Activated T-helper 1 cell treated with anti-CD3 and anti-CD28 coated beads, Interleukin-12 subunit alpha, Interleukin-12 subunit beta, Interleukin-2, Interleukin-4 antibody, amounts not matched to agents 30 ng/mL and 10 ng/mL and 1 ng/mL, durations not matched to agents 14 hours and 24 hours and 36 hours (primary cell): Measurements from ENCODE around the gene EXOC2. TPM values are rescaled to one million over a fixed set of nuclear protein-coding genes. Genes with fewer than 3 reads are reported as not detected.
"Not testable (repeated sequence)": the region's sequence is repeated elsewhere in the genome, so short reads cannot be mapped to it uniquely, and the experiment has no call there.

Experiments
- DNase-seq: peaks from one replicate; pipeline ENCODE4 v3.0.0; 2021; ENCODE audit warnings: low spot score
- H3K27ac Mint-ChIP-seq: one replicate; pipeline ENCODE4 v1.8.0; 2021; ENCODE audit warnings: mild to moderate bottlenecking, mixed read lengths
- H3K27me3 Mint-ChIP-seq: one replicate; pipeline ENCODE4 v1.8.0; 2022; ENCODE audit warnings: mild to moderate bottlenecking, moderate library complexity, mixed read lengths; ENCODE audit not compliant: insufficient read depth
- H3K36me3 Mint-ChIP-seq: one replicate; pipeline ENCODE4 v1.8.0; 2021; ENCODE audit warnings: low read depth, mixed read lengths
- H3K4me1 Mint-ChIP-seq: one replicate; pipeline ENCODE4 v1.8.0; 2021; ENCODE audit warnings: low read depth, mixed read lengths
- H3K4me3 Mint-ChIP-seq: one replicate; pipeline ENCODE4 v1.8.0; 2021; ENCODE audit warnings: mild to moderate bottlenecking, moderate library complexity, mixed read lengths
- H3K9me3 Mint-ChIP-seq: one replicate; pipeline ENCODE4 v1.8.0; 2021; ENCODE audit warnings: mixed read lengths
- intact Hi-C: fragments of 100-400 bp; cut with micrococcal nuclease; formaldehyde crosslinking; loops from one replicate; pipeline ENCODE4 v1.15.1; 2024
- total RNA-seq: library from RNA; stranded (reverse); gene quantifications from 2 replicates; pipeline ENCODE4 v1.2.3, GENCODE V29; 2022

EXOC2 gene
- total RNA-seq, 1 donor from 2014 or later = 44.5 TPM

- Mint-ChIP-seq H3K27me3 (peaks cover 9% of the 10 kb centered on the region), H3K4me1 (peaks cover 21% of the 10 kb centered on the region), H3K36me3 (peaks cover 3% of the 10 kb centered on the region), H3K9me3 (no peaks in the 10 kb centered on the region), H3K4me3 (no peak overlapping the region), H3K27ac (no peak overlapping the region)
- intact Hi-C loops = no loop called here
- no peak for DNase-seq
Observed at GRCh38 chr6:705047-705446, 12.1 kb upstream of the EXOC2 start.

DNA sequence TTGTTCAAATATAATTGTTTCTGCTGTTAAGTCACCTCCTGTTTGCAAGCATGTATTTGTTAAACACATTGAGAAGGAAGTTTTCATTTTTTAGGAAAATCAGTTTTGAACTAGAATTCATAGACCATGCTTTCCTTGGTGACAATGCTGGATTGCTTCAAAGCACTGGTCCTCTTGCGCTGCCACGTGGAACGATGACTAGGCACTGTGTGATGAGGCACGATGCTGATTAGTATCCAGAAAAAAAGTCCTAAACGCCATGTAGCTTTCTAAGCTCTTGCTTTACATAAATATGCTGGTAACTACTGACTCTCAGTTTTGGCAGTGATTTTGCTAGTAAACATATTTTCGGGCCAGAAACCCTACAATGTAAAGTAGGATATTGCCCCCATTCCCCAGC is 11.1 kb upstream of the EXOC2 start:
- peaks cover 3% of the 10 kb centered on the region for H3K36me3 Mint-ChIP-seq
- peaks cover 13% of the 10 kb centered on the region for H3K27me3 Mint-ChIP-seq
- no peak overlapping the region for H3K4me3 Mint-ChIP-seq
- H3K4me1 Mint-ChIP-seq = peaks cover 13% of the 10 kb centered on the region
- H3K27ac Mint-ChIP-seq = no peak overlapping the region
- no peak for DNase-seq
- H3K9me3 Mint-ChIP-seq = no peaks in the 10 kb centered on the region
- intact Hi-C loops = no loop called here

DNA sequence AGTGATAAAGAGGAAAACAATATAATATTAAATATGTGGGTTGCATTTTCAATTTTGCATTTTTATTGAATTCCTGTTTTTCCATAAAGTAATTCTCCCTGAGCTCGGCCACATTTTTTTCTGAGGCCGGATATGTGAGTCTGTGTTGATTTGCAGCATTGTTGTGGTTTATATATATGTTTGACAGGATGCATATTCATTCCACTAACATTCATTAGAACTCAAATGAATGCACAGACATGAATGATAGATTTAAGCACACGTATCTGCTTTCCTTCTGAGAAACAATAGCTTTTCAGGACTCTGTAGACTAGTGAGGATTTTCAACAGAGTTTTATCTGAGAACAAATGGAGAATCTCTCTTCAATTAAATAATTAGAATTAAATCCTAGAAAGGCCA is 10.6 kb upstream of the EXOC2 start:
- no peak for DNase-seq

GRCh38 chr6:701700-702479 is 9.0 kb upstream of the EXOC2 start:
- Mint-ChIP-seq H3K4me3 (no peak overlapping the region), H3K27ac (no peak overlapping the region), H3K27me3 (peaks cover 13% of the 10 kb centered on the region), H3K9me3 (no peaks in the 10 kb centered on the region), H3K4me1 (no peaks in the 10 kb centered on the region), H3K36me3 (peaks cover 4% of the 10 kb centered on the region)
- intact Hi-C loops = no loop called here
- no peak for DNase-seq

More for the DNA sequence above, 10.6 kb upstream of the EXOC2 start:
- H3K4me1 Mint-ChIP-seq = peaks cover 11% of the 10 kb centered on the region
- H3K36me3 Mint-ChIP-seq = peaks cover 3% of the 10 kb centered on the region
- no peak overlapping the region for H3K27ac Mint-ChIP-seq
- intact Hi-C loops = no loop called here
- no peak overlapping the region for H3K4me3 Mint-ChIP-seq
- H3K27me3 Mint-ChIP-seq = peaks cover 13% of the 10 kb centered on the region
- H3K9me3 Mint-ChIP-seq = no peaks in the 10 kb centered on the region

GRCh38 chr6:701215-701614 is 8.3 kb upstream of the EXOC2 start:
- intact Hi-C loops = no loop called here
- no peaks in the 10 kb centered on the region for H3K9me3 Mint-ChIP-seq
- no peak overlapping the region for H3K27ac Mint-ChIP-seq
- peaks cover 3% of the 10 kb centered on the region for H3K36me3 Mint-ChIP-seq
- H3K4me3 Mint-ChIP-seq = no peak overlapping the region
- DNase-seq = no peak
- no peaks in the 10 kb centered on the region for H3K4me1 Mint-ChIP-seq
- peaks cover 13% of the 10 kb centered on the region for H3K27me3 Mint-ChIP-seq

- intact Hi-C loops = no loop called here
- H3K27me3 Mint-ChIP-seq = peaks cover 13% of the 10 kb centered on the region
- H3K36me3 Mint-ChIP-seq = peaks cover 3% of the 10 kb centered on the region
- H3K9me3 Mint-ChIP-seq = no peaks in the 10 kb centered on the region
- no peaks in the 10 kb centered on the region for H3K4me1 Mint-ChIP-seq
- H3K27ac Mint-ChIP-seq = no peak overlapping the region
- DNase-seq = no peak
- H3K4me3 Mint-ChIP-seq = no peak overlapping the region
Observed at GRCh38 chr6:700490-700889, 7.6 kb upstream of the EXOC2 start.

DNA sequence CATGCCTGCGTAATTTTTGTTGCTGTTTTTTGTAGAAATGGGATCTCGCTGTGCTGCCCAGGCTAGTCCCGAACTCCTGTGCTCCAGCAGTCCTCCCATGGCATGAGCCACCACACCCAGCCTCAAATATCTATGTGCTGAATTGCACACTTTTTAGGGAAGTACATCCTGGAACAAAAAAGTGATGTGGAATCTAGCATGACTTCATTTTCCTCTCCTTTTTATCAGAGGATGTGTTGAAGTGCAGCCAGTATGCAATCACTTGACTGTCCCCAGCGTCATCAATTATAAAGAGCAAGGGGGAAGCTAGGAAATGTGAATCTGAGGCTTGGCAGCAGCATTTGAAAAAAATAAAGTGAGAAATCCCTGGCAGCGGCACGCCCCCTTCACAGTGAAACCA is 6.4 kb upstream of the EXOC2 start:
- DNase-seq = no peak
- intact Hi-C loops = no loop called here
- Mint-ChIP-seq H3K4me3 (no peak overlapping the region), H3K36me3 (peaks cover 3% of the 10 kb centered on the region), H3K27ac (no peak overlapping the region), H3K4me1 (no peaks in the 10 kb centered on the region), H3K9me3 (no peaks in the 10 kb centered on the region), H3K27me3 (peaks cover 13% of the 10 kb centered on the region)

DNA sequence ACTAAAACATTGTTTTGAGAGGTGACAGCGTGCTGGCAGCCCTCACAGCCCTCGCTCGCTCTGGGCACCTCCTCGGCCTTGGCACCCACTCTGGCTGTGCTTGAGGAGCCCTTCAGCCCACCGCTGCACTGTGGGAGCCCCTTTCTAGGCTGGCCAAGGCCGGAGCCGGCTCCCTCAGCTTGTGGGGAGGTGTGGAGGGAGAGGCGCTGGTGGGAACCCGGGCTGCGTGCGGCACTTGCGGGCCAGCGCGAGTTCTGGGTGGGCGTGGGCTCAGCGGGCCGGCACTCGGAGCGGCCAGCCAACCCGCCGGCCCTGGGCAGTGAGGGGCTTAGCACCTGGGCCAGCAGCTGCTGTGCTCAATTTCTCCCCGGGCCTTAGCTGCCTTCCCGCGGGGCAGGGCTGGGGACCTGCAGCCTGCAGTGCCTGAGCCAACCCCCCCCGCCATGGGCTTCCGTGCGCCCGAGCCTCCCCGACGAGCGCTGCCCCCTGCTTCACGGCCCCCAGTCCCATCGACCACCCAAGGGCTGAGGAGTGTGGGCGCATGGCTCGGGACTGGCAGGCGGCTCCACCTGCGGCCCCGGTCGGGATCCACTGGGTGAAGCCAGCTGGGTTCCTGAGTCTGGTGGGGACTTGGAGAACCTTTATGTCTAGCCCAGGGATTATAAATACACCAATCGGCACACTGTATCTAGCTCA is 1.6 kb upstream of the EXOC2 start:
- not testable (repeated sequence) for H3K27me3 Mint-ChIP-seq, H3K4me3 Mint-ChIP-seq, H3K36me3 Mint-ChIP-seq, DNase-seq, H3K27ac Mint-ChIP-seq, H3K9me3 Mint-ChIP-seq
- intact Hi-C loops = loop anchor here (5.0 kb wide), 4 partner anchors 67 to 357 kb away; no protein-coding TSS in a partner anchor
- peaks cover 26% of the 10 kb centered on the region for H3K4me1 Mint-ChIP-seq

- H3K4me3 Mint-ChIP-seq = peak overlapping the region; percentile 92
- intact Hi-C loops = loop anchor here (1.0 to 5.0 kb wide), 8 partner anchors 8 to 356 kb away; no protein-coding TSS in a partner anchor
- no peaks in the 10 kb centered on the region for H3K9me3 Mint-ChIP-seq
- no peak for DNase-seq
- H3K4me1 Mint-ChIP-seq = peaks cover 31% of the 10 kb centered on the region
- H3K36me3 Mint-ChIP-seq = peaks cover 9% of the 10 kb centered on the region
- peak overlapping the region; percentile 44 for H3K27ac Mint-ChIP-seq
- H3K27me3 Mint-ChIP-seq = no peaks in the 10 kb centered on the region
Observed at GRCh38 chr6:693723-694009, 727 bp upstream of the EXOC2 start.

GRCh38 chr6:692356-692851 is 535 bp downstream of the EXOC2 start:
- DNase-seq = peak; percentile 80
- peaks cover 31% of the 10 kb centered on the region for H3K4me1 Mint-ChIP-seq
- H3K27me3 Mint-ChIP-seq = no peaks in the 10 kb centered on the region
- peaks cover 9% of the 10 kb centered on the region for H3K36me3 Mint-ChIP-seq
- no peaks in the 10 kb centered on the region for H3K9me3 Mint-ChIP-seq
- peak overlapping the region; percentile 95 for H3K4me3 Mint-ChIP-seq
- H3K27ac Mint-ChIP-seq = peak overlapping the region; percentile 93
- intact Hi-C loops = loop anchor here (1.0 to 5.0 kb wide), 6 partner anchors 65 to 467 kb away; no protein-coding TSS in a partner anchor

GRCh38 chr6:689223-689622 is 3.7 kb downstream of the EXOC2 start:
- Mint-ChIP-seq H3K27me3 (no peaks in the 10 kb centered on the region), H3K4me3 (no peak overlapping the region), H3K36me3 (peaks cover 10% of the 10 kb centered on the region), H3K9me3 (no peaks in the 10 kb centered on the region), H3K4me1 (peaks cover 44% of the 10 kb centered on the region), H3K27ac (no peak overlapping the region)
- intact Hi-C loops = no loop called here
- DNase-seq = no peak

GRCh38 chr6:686497-686896 is 6.4 kb downstream of the EXOC2 start:
- no peak overlapping the region for H3K4me3 Mint-ChIP-seq
- peaks cover 48% of the 10 kb centered on the region for H3K4me1 Mint-ChIP-seq
- H3K9me3 Mint-ChIP-seq = no peaks in the 10 kb centered on the region
- H3K27ac Mint-ChIP-seq = no peak overlapping the region
- DNase-seq = no peak
- H3K27me3 Mint-ChIP-seq = no peaks in the 10 kb centered on the region
- intact Hi-C loops = no loop called here
- H3K36me3 Mint-ChIP-seq = peaks cover 10% of the 10 kb centered on the region
